Prostate gland (tissue), 2 donors: Measurements from ENCODE around the gene PDE6G.

Experiments used
- CTCF ChIP-seq, 4 experiments: fragments of 200-600 bp in 2 of 4; fragments of 450-650 bp in 2 of 4; sonication (generic) in 2 of 4; IDR thresholded peaks; 1 replicate in 3 of 4; 2 replicates in 1 of 4; pipeline ENCODE4 v1.5.1; 2016 to 2019; ENCODE audit warnings: antibody characterized with exemption in 4 of 4, mild to moderate bottlenecking in 2 of 4, moderate library complexity in 2 of 4
- POLR2A ChIP-seq: fragments of 450-650 bp; IDR thresholded peaks from one replicate; pipeline ENCODE4 v1.6.1; 2016; ENCODE audit warnings: antibody characterized with exemption, mild to moderate bottlenecking

- no peak for TF ChIP-seq CTCF (IDR thresholded peaks at IDR 0.05)
- no peak for TF ChIP-seq POLR2A
Measured at GRCh38 chr17:81641825-81642489, 14.4 kb downstream of the PDE6G start.
